Stimulated activated CD8-positive, alpha-beta memory T cell treated with anti-CD3 and anti-CD28 coated beads, Interleukin-12 subunit alpha, Interleukin-12 subunit beta, amount 100 ng/mL, for 24 hours (primary cell): ENCODE data around the gene ABCA4.

Experiments
- DNase-seq: peaks from one replicate; pipeline ENCODE4 v3.0.0-alpha.2; 2020; ENCODE audit errors: extremely low read depth

The ABCA4 gene

GRCh38 chr1:94027721-94028515 is 93.0 kb downstream of the ABCA4 start:
- no peak for DNase-seq

GRCh38 chr1:94026619-94027380 is 94.1 kb downstream of the ABCA4 start:
- DNase-seq = no peak

- DNase-seq = no peak
These were observed 95.3 kb downstream of the ABCA4 start for GRCh38 chr1:94025383-94026340.

GRCh38 chr1:94024104-94024792 is 96.7 kb downstream of the ABCA4 start:
- DNase-seq = no peak

- DNase-seq = no peak
These were observed 98.3 kb downstream of the ABCA4 start for GRCh38 chr1:94022471-94023189.

- no peak for DNase-seq
These were observed 100.0 kb downstream of the ABCA4 start for GRCh38 chr1:94020764-94021579.

- DNase-seq = no peak
These were observed 101.6 kb downstream of the ABCA4 start for GRCh38 chr1:94019327-94019726.

GRCh38 chr1:94017155-94017829 is 103.7 kb downstream of the ABCA4 start:
- no peak for DNase-seq

- DNase-seq = no peak
These were observed 105.5 kb downstream of the ABCA4 start for GRCh38 chr1:94015489-94015817.

GRCh38 chr1:94014635-94015488 is 106.1 kb downstream of the ABCA4 start:
- no peak for DNase-seq

- DNase-seq = no peak
These were observed 106.9 kb downstream of the ABCA4 start for GRCh38 chr1:94014087-94014486.

GRCh38 chr1:94013367-94013878 is 107.5 kb downstream of the ABCA4 start:
- no peak for DNase-seq

GRCh38 chr1:94012708-94013366 is 108.1 kb downstream of the ABCA4 start:
- DNase-seq = no peak

- DNase-seq = no peak
These were observed 109.0 kb downstream of the ABCA4 start for GRCh38 chr1:94011709-94012595.

- no peak for DNase-seq
These were observed 109.8 kb downstream of the ABCA4 start for GRCh38 chr1:94011129-94011528.

- DNase-seq = no peak
These were observed 111.6 kb downstream of the ABCA4 start for GRCh38 chr1:94009304-94009703.

- no peak for DNase-seq
These were observed 114.3 kb downstream of the ABCA4 start for GRCh38 chr1:94006604-94007003.
